ENCODE results near the gene PAK1IP1. TPM values are rescaled to one million over a fixed set of nuclear protein-coding genes. Genes with fewer than 3 reads are reported as not detected.
"Not testable (repeated sequence)": the region's sequence is repeated elsewhere in the genome, so short reads cannot be mapped to it uniquely, and the experiment has no call there.

PAK1IP1 gene
- total and polyA plus RNA-seq, 10 of the 15 experiments (the other 5 are each of a cell fraction or from before 2014, with no cell fraction given) = 26.0 to 98.5 (median 47.8) TPM

DNA sequence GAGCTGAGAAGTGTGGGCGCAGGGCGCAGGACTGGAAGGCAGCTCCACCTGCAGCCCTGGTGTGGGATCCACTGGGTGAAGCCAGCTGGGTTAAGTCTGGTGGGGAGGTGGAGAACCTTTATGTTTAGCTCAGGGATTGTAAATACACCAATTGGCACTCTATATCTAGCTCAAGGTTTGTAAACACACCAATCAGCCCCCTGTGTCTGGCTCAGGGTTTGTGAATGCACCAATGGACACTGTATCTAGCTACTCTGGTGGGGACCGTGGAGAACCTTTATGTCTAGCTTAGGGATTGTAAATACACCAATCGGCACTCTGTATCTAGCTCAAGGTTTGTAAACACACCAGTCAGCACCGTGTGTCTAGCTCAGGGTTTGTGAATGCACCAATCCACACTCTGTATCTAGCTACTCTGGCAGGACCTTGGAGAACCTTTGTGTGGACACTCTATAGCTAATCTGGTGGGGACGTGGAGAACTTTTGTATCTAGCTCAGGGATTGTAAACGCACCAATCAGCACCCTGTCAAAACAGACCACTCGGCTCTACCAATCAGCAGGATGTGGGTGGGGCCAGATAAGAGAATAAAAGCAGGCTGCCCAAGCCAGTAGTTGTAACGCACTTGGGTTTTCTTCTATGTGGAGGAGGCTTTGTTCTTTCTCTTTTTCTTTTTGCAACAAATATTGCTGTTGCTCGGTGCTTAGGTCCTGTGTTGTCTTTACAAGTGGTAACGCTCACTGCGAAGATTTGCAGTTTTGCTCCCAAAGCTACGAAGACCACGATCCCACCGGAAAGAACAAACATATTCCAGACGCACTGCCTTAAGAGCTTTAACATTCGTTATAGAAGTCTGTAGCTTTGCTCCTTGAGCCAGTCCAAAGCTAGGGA lies 26.4 kb downstream of the PAK1IP1 start:
- ChIA-PET POLR2A (interaction anchor here (0.5 to 6.0 kb wide), 5 partner anchors 22 to 210 kb away, joined by 3 to 40 read pairs (median 4); partner anchors contain the start of genes C6orf52, PAK1IP1 and TMEM14B), RAD21 (ENCODE audit: unreplicated experiment) (interaction anchor here (0.8 to 2.4 kb wide), 11 partner anchors 14 to 243 kb away, joined by 3 to 12 read pairs (median 4); partner anchors contain the start of genes C6orf52, PAK1IP1 and TMEM14B), CTCF (interaction anchor here (1.0 to 2.2 kb wide), 7 partner anchors 10 to 213 kb away, joined by 3 to 8 read pairs (median 4); no protein-coding TSS in a partner anchor), SMC1A (ENCODE audit: uncharacterized antibody, unreplicated experiment) (interaction anchor here (0.9 to 4.1 kb wide), 10 partner anchors 9 to 243 kb away, joined by 3 to 46 read pairs (median 4); partner anchors contain the start of genes C6orf52, PAK1IP1 and TMEM14B)
- peak overlapping the region; percentile 40; the same call in 1 of the 2 replicates for H3K9ac ChIP-seq (ENCODE audit: control insufficient read depth, insufficient read depth, low read length)
- H3K27me3 ChIP-seq (replicated peaks in 1 of 2; ENCODE audit: control insufficient read depth in 2 of 2, insufficient read depth in 2 of 2, low read length in 1 of 2); in situ Hi-C loops (cut with MboI); ATAC-seq; H3K36me3 ChIP-seq (ENCODE audit: control insufficient read depth in 2 of 2, insufficient read depth in 2 of 2, low read length in 1 of 2); DNase-seq (ENCODE audit: low read depth, low spot score); H3K4me1 ChIP-seq (ENCODE audit: control insufficient read depth, insufficient read depth, low read length); BruUV-seq (replicated peaks); H4K20me1 ChIP-seq (ENCODE audit: control insufficient read depth, insufficient read depth): not testable (repeated sequence)
- peaks cover 13% of the 10 kb centered on the region for H3K79me2 ChIP-seq (ENCODE audit: control insufficient read depth, insufficient read depth, low read length)
- peak overlapping the region; percentile 75 for H3K4me2 ChIP-seq (ENCODE audit: control insufficient read depth, insufficient read depth)
- intact Hi-C loops (cut with micrococcal nuclease; ENCODE audit: unreplicated experiment) = loop anchor here (10.0 kb wide), 1 partner anchor 186 kb away; no protein-coding TSS in a partner anchor
- H3K4me3 ChIP-seq = peak overlapping the region; percentile 97
- peak overlapping the region; percentile 63 for H2AFZ ChIP-seq (ENCODE audit: control insufficient read depth, low read depth, low read length)
- peak overlapping the region; percentile 78 for H3K27ac ChIP-seq (ENCODE audit: control insufficient read depth, insufficient read depth)
- H3K9me3 ChIP-seq (replicated peaks; ENCODE audit: control insufficient read depth, insufficient read depth, low read length) = peaks cover 12% of the 10 kb centered on the region
- TF ChIP-seq NFYB (IDR thresholded peaks at IDR 0.05; ENCODE audit: insufficient read depth, low read depth, low read length) (peak; percentile 81), NKRF (conservative IDR thresholded peaks at IDR 0.05) (0 out of 2 replicates have a peak, but pooled peaks have one; percentile 15), RAD21 (IDR thresholded peaks at IDR 0.05; ENCODE audit: insufficient read depth, low read depth, low read length) (peak; percentile 33; the same call in 1 of the 2 replicates), POLR2A (IDR thresholded peaks at IDR 0.05; ENCODE audit: low read depth, low read length) (0 out of 2 replicates have a peak, but pooled peaks have one; percentile 6), SMAD5 (IDR thresholded peaks at IDR 0.05; ENCODE audit: low read depth) (0 out of 2 replicates have a peak, but pooled peaks have one; percentile 26), CTCF (IDR thresholded peaks at IDR 0.05 in 2 of 3, conservative IDR thresholded peaks at IDR 0.05 in 1 of 3; ENCODE audit: control insufficient read depth in 2 of 3, extremely low read depth in 1 of 3, insufficient read depth in 1 of 3, low read depth in 3 of 3, low read length in 3 of 3) (peak in 1 of 3 experiments; percentile 9; a peak in 1 of 6 replicates)
- 75% methylated on average over 17 of the region's 17 CpGs for WGBS (ENCODE audit: insufficient coverage, insufficient replicate concordance, low lambda C conversion rate, missing lambda C conversion rate)
- peak; percentile 18 for FAIRE-seq

All from GM12878 (cell line).